IPS DF 6.9 (cell line): ENCODE measurements around the gene PNLIPRP3.

Source experiments
- DNase-seq: peaks from one replicate; pipeline ENCODE4 v3.0.0-alpha.2; 2013; ENCODE audit warnings: low read depth, low spot score
- H3K27ac ChIP-seq: one replicate; pipeline ENCODE4 v1.5.1; 2013; ENCODE audit warnings: low read length, control low read depth
- H3K27me3 ChIP-seq: 2 replicates; pipeline ENCODE4 v1.6.1; 2013; ENCODE audit warnings: mild to moderate bottlenecking, low read length; ENCODE audit not compliant: control insufficient read depth, insufficient read depth
- H3K36me3 ChIP-seq: 2 replicates; pipeline ENCODE4 v1.6.1; 2013; ENCODE audit warnings: low read length; ENCODE audit not compliant: control insufficient read depth, insufficient read depth
- H3K4me1 ChIP-seq: 2 replicates; pipeline ENCODE4 v1.6.1; 2013; ENCODE audit warnings: low read length; ENCODE audit not compliant: control insufficient read depth, insufficient read depth
- H3K4me3 ChIP-seq: 2 replicates; pipeline ENCODE4 v1.5.1; 2013; ENCODE audit warnings: mild to moderate bottlenecking, low read length
- H3K9me3 ChIP-seq: 2 replicates; pipeline ENCODE4 v1.6.1; 2013; ENCODE audit warnings: low read length, inconsistent platforms; ENCODE audit not compliant: control insufficient read depth, insufficient read depth
- WGBS: extraction: QIAGEN DNeasy Blood & Tissue Kit; methylation state at CpG from one replicate; pipeline ENCODE4 v1.1.7; 2013; ENCODE audit warnings: mixed read lengths, missing lambda C conversion rate; ENCODE audit not compliant: insufficient read length, insufficient coverage; 5-methylcytosine and 5-hydroxymethylcytosine counted together

The PNLIPRP3 gene

GRCh38 chr10:116410351-116410750, 17.3 kb upstream of the PNLIPRP3 start:
- WGBS: no CpG with 5 or more reads among the region's 5 CpGs

GRCh38 chr10:116417821-116418220, 9.8 kb upstream of the PNLIPRP3 start:
- H3K4me3 ChIP-seq: no peak overlapping the region
- no peaks in the 10 kb centered on the region for H3K9me3 ChIP-seq
- no peaks in the 10 kb centered on the region for H3K27me3 ChIP-seq
- no CpG with 5 or more reads among the region's 2 CpGs for WGBS
- H3K36me3 ChIP-seq: no peaks in the 10 kb centered on the region
- no peak overlapping the region for H3K27ac ChIP-seq
- no peaks in the 10 kb centered on the region for H3K4me1 ChIP-seq
- no peak for DNase-seq

More at GRCh38 chr10:116410351-116410750, 17.3 kb upstream of the PNLIPRP3 start:
- no peaks in the 10 kb centered on the region for H3K4me1 ChIP-seq
- no peak for DNase-seq
- H3K27ac ChIP-seq: no peak overlapping the region
- no peaks in the 10 kb centered on the region for H3K9me3 ChIP-seq
- H3K36me3 ChIP-seq: no peaks in the 10 kb centered on the region
- H3K4me3 ChIP-seq: no peak overlapping the region
- H3K27me3 ChIP-seq: no peaks in the 10 kb centered on the region

GRCh38 chr10:116418389-116418788, 9.3 kb upstream of the PNLIPRP3 start:
- Histone ChIP-seq H3K9me3 (no peaks in the 10 kb centered on the region), H3K27ac (no peak overlapping the region), H3K36me3 (no peaks in the 10 kb centered on the region), H3K4me3 (no peak overlapping the region), H3K27me3 (no peaks in the 10 kb centered on the region), H3K4me1 (no peaks in the 10 kb centered on the region)
- WGBS: no CpG with 5 or more reads among the region's 1 CpG
- DNase-seq: no peak

- Histone ChIP-seq H3K27me3 (no peaks in the 10 kb centered on the region), H3K27ac (no peak overlapping the region), H3K36me3 (no peaks in the 10 kb centered on the region), H3K4me1 (no peaks in the 10 kb centered on the region), H3K9me3 (no peaks in the 10 kb centered on the region), H3K4me3 (no peak overlapping the region)
- DNase-seq: no peak
- no CpG with 5 or more reads among the region's 1 CpG for WGBS
Observed at GRCh38 chr10:116421815-116422214, 5.8 kb upstream of the PNLIPRP3 start.

- Histone ChIP-seq H3K27me3 (no peaks in the 10 kb centered on the region), H3K36me3 (no peaks in the 10 kb centered on the region), H3K9me3 (no peaks in the 10 kb centered on the region), H3K4me3 (no peak overlapping the region), H3K4me1 (no peaks in the 10 kb centered on the region), H3K27ac (no peak overlapping the region)
- DNase-seq: no peak
- WGBS: no CpG with 5 or more reads among the region's 4 CpGs
Observed at GRCh38 chr10:116429288-116429977, 1.8 kb downstream of the PNLIPRP3 start.

- Histone ChIP-seq H3K9me3 (no peaks in the 10 kb centered on the region), H3K27me3 (no peaks in the 10 kb centered on the region), H3K27ac (no peak overlapping the region), H3K4me1 (no peaks in the 10 kb centered on the region), H3K4me3 (no peak overlapping the region), H3K36me3 (no peaks in the 10 kb centered on the region)
- WGBS: no CpG with 5 or more reads among the region's 1 CpG
- DNase-seq: no peak
Observed at GRCh38 chr10:116430288-116430687, 2.6 kb downstream of the PNLIPRP3 start.

GRCh38 chr10:116431598-116431997, 4.0 kb downstream of the PNLIPRP3 start:
- no peaks in the 10 kb centered on the region for H3K36me3 ChIP-seq
- no peaks in the 10 kb centered on the region for H3K27me3 ChIP-seq
- WGBS: no CpG with 5 or more reads among the region's 2 CpGs
- no peaks in the 10 kb centered on the region for H3K9me3 ChIP-seq
- H3K4me3 ChIP-seq: no peak overlapping the region
- DNase-seq: no peak
- H3K4me1 ChIP-seq: no peaks in the 10 kb centered on the region
- no peak overlapping the region for H3K27ac ChIP-seq

- Histone ChIP-seq H3K27me3 (no peaks in the 10 kb centered on the region), H3K36me3 (no peaks in the 10 kb centered on the region), H3K9me3 (no peaks in the 10 kb centered on the region), H3K4me1 (no peaks in the 10 kb centered on the region), H3K27ac (no peak overlapping the region), H3K4me3 (no peak overlapping the region)
- WGBS: no CpG with 5 or more reads among the region's 1 CpG
- no peak for DNase-seq
Observed at GRCh38 chr10:116437076-116437692, 9.5 kb downstream of the PNLIPRP3 start.

- no peaks in the 10 kb centered on the region for H3K27me3 ChIP-seq
- no peaks in the 10 kb centered on the region for H3K4me1 ChIP-seq
- no peak overlapping the region for H3K4me3 ChIP-seq
- H3K9me3 ChIP-seq: no peaks in the 10 kb centered on the region
- no peak overlapping the region for H3K27ac ChIP-seq
- DNase-seq: no peak
- no CpG with 5 or more reads among the region's 5 CpGs for WGBS
- no peaks in the 10 kb centered on the region for H3K36me3 ChIP-seq
Observed at GRCh38 chr10:116440330-116441030, 12.8 kb downstream of the PNLIPRP3 start.

GRCh38 chr10:116444527-116445142, 17.0 kb downstream of the PNLIPRP3 start:
- no peak overlapping the region for H3K4me3 ChIP-seq
- no peaks in the 10 kb centered on the region for H3K27me3 ChIP-seq
- DNase-seq: peak; percentile 39
- WGBS: no CpG with 5 or more reads among the region's 4 CpGs
- H3K9me3 ChIP-seq: no peaks in the 10 kb centered on the region
- H3K27ac ChIP-seq: no peak overlapping the region
- H3K36me3 ChIP-seq: no peaks in the 10 kb centered on the region
- no peaks in the 10 kb centered on the region for H3K4me1 ChIP-seq
